Stimulated activated naive CD4-positive, alpha-beta T cell (primary cell): ENCODE data around the gene ARNT2.

Experiments
- DNase-seq, 6 experiments: peaks; one replicate each; lab custom pipeline; 2025; lab: John Stamatoyannopoulos, UW

The ARNT2 gene

DNA sequence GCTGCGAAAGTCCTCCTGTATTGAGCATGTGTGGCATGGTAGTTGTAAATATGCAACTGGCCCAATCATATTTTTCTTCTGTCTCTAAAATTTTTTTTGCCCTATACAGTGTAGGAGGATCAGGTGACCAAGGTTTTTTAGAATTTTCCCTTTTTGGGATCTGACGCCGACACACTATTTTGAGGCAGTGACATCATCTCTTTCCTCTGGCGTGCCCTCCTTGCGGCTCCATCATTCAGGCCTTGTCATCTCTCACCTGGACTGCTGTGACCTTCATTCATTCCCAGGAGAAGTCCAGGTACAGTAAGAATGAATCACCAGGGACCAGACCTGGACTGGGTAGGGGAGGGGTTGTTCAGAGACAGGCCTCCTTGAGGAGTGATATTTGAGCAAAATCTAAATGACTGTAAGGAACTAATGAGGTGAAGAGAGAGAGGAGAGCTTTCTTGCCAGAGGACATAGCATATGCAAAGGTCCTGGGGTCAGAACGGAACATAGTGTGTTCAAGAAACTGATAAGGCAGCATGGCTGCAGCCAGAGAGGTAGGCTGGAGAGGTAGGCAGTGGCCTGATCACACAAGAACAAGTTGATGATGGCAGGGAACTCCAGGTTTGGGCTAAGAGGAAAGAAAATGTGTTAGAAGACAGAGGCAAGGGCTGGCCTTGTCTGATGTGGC is 38.7 kb downstream of the ARNT2 start:
- no peak for DNase-seq

DNA sequence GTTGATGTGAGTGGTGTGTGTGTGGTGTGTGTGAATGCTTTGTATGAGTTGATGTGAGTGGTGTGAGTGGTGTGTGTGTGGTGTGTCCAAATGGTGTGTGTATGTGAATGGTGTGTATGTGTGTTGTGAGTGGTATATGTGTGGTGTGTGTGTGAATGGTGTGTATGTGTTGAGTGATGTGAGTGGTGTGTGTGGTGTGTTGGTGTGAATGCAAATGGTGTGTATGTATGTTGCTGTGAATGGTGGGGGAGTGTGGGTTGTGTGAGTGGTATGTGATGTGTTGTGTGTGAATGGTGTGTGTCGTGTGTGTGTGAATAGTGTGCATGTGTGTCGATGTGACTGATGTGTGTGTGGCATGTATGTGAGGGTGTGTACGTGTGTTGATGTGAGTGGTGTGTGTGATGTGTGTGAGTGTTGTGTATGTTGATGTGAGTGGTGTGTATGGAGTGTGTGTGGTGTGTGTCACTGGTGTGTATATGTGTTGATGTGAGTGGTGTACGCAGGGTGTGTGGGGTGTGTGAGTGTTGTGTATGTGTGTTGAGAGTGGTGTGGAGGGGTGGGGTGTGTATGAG is 40.6 kb downstream of the ARNT2 start:
- no peak for DNase-seq

DNA sequence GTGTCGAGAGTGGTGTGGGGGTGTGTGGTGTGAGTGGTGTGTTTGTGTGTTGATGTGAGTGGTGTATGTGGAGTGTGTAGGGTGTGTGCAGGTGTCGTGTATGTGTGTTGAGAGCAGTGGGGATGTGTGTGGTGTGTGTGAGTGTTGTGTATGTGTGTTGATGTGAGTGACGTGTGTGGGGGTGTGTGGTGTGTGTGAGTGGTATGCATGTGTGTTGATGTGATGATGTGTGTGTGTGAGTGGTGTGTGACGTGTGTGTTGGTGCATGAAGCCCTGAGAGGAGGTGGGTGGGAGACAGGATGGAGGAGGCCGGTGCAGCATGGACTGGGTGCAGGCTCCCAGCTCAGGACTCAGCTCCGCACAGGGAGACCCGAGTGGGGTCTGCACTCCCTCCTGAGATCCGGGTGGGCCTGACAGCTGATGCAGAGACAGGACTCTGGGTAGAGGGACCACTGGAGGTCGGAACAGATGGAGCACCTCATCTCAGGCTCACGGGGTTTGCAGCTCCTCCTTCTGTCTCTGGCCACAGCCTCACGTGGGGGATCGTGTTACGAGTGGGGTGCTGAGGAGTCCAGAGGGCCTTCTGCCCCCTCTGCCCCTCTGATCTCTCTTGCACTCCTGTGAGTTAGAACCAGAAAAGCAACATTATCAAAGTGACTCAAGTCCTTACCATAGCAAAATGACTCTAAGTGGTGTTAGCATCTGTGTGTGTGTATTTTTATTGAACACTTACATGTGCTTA is 41.3 kb downstream of the ARNT2 start:
- no peak for DNase-seq

DNA sequence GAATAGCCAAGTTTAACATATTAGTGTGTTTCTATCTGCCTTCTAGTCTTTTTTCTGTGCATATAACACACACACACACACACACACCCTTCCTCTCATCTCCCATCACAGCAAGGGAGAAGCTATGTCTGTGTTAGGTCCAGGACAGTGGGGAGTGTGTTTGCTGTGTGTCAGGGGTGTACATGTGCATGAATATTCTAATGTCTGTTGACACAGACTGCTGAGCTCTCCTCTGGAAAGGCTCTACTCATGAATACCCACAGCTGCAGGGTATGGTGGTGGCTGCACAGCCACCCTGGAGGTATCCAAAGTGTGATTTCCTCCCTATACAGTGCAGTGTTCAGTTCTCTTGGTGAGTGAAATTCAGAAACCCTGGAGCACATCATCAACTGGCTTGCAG is 42.9 kb downstream of the ARNT2 start:
- no peak for DNase-seq

DNA sequence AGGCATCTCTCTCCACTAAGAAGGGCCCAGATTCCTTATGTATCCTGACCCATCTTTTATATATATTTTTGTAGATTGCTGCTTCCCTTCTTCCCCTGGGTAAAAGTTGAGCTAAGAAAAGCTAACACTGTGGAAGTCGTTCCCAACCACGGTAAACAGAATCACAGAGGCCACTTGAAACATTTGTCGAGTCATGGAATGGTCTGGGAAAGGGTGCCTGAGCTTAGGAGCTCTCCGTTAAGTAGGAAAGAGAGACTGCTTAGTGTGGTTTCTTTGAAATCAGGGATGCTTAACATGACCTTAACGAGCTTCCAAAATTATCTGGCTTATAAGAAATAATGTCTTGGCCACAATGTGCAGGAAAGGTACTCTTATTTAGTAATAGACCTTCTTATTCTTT is 45.6 kb downstream of the ARNT2 start:
- no peak for DNase-seq

DNA sequence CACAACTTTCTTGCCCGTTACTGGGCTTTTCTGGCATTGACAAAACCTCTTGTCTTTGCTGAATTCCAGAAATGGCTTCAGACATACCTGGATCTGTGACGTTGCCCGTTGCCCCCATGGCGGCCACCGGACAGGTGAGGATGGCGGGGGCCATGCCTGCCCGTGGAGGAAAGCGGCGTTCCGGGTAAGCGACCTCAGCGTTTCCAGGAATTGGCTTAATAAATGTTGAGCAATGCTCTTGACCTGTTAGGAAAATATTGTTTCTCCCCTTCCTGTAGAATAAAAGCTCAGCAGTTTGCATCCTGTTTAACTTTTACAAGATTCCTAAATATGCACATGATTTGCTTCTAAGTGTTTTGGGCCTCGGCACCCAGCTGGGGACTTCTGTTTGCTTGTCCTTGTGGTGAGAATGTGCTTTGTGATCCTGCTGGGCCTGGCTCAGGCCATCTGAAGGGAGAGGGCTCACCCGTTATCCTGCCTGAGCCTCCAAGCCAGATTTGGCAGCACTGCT is 46.7 kb downstream of the ARNT2 start:
- DNase-seq: no peak

DNA sequence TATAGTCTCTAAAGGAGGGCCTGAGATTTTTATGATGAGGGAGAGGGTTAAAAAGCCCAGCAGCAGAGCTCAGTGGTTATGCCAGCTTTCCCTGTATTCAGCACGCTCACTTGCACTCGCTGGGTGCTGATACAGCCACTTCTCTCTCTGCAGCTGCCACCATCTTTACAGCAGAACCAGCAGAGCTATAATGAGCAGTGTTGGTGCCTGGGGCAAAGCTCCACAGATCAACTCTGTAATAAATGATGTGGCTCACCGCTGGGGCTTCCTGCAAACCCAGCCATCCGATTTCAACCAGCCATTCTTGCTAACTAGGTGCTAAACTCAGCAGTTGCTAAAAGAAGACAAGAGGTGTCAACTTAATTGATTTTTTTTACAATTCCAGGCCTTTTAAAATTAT is 48.0 kb downstream of the ARNT2 start:
- DNase-seq: no peak

DNA sequence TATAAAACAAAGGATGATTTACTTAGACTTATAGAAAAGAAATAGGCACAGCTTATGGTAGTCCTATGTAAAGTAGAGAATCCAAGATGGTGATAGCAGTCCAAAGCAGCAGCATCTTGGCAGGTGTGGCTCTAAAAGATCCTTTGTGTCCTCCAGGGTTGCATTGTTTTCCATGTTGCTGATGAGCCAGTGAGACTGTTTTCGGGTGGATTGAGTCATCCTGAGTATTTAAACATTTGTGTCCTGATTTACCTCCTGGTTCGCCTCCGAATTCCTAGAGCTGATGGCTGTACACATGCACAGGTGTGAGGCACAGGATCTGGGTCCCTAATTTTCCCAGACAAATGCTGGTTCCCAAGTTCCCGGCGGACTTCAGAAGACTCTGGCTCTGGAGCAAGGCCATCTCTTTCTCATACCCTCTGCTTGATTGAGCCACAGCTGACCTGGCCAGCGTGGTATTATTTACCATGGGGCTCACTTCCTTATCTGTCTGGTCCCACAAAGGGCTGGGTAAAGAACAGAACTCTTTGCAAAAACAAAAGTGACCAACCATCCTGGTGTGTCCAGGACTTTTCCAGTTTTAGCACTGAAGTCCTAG is 51.0 kb downstream of the ARNT2 start:
- no peak for DNase-seq

DNA sequence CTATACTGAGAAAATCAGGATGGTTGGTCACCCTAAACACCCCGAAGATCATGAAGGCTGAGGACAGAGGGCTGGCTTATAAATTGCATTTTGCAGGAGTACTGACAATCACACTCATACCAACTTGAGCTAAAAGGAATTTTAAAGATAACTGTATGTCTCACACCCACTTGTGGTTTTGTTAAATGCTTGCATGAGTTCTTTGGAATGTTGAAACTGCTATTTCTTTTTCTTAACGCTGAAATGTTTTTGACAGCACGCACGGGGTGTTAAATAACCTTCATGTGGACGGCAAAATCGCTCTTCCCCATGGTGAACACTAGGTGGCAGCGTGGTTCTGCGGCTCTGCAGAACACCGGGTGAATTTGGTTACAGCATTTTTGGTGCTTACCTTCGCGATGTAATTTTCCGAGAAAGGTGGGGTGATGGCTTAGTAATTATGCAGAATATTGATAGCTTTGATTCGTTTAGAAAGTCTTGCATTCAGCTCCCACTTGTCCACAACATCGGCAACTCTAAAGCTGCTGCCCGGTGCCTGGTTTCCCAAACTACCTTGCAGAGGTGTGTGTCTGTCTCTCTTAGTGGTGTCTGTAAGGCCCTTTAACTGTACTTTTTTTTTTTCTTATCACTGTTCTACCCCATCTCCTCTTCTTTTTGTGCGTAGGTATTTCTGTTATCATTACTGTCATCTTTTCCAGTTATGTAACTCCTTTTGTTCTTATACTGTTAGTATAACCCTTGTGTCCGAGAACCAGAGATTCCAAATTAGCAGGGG is 51.7 kb downstream of the ARNT2 start:
- peak in 5 of 6 experiments; percentile 5 to 55 (median 33) for DNase-seq

DNA sequence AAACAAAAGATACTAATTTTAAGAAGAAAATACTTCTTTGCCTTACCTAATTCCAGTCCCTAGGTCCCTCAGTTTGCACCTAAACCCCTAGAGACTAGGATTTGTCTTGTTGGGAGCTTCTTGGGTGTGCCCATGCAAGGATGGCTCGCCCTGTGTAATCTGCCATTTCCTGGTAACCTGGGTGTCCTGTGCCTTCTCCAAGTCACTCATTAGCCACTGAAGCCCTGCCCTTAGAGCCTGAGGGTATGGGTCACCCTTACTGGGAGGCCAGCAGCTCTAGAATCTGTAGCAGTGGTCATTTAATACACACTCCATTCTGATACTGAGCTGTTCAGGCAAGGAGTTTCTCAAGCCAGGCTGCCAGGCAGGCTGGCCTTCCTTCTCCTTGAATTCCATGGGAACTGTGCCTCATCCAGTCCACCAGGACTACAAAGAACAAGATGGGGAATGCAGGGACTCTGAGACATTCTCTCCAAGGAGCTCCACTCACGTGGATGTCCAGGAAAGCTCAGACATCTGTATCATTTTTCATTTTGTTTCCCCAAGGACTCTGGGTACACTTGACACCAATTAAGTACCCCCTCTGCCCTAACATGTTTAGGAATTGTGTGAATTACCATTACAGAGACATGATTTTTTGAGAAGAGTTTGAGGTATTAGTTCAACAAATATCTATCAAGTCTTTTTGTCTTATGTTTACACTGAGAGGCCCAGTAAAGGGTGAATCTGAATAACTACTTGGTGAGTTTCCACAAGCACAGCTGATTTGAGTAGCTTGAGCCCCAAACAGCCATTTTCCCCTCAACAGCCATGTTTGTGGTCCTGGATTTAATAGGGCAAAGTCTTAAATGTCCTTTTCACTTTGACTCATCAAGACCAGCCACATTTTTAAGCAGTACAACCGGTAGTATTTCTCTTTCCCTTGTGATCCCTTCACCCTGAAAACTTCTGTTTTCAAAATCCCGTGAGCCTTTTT is 52.6 kb downstream of the ARNT2 start:
- DNase-seq: no peak

DNA sequence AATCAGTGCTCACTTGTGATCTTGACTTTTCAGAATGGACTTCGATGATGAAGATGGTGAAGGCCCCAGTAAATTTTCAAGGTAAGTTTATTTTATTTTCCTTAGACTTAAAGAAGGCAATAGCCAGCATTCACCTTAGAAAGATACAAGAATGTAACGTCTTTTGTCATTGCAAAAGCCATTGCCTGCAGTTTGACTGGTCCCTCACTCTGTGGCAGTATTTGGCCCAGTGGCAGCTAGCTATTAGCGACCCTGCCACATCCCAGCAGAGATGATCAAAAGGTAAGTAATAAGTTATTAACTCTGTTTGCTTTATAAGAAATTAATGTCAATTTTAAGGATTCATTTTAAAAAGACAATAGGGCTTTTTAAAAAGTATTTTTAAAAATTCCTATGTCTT is 53.7 kb downstream of the ARNT2 start:
- DNase-seq: no peak

DNA sequence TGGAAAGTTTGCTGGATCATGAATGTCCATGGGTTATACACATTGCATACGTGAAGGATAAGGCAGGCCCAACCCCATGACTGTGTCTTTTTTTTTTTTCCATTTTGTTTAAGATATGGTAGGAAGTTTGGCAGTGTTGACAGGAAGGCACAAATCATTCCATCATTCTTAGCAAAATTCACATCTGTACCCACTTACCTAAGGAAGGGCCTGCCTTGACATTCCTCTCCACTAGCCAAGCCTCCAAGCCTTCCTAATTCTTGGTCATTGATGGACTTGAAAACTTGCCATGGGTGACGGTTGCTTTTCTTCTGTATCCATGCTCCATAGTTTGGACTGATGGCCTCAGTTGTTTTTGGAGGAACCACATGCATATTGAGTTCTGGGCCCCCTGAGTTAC is 54.4 kb downstream of the ARNT2 start:
- no peak for DNase-seq

DNA sequence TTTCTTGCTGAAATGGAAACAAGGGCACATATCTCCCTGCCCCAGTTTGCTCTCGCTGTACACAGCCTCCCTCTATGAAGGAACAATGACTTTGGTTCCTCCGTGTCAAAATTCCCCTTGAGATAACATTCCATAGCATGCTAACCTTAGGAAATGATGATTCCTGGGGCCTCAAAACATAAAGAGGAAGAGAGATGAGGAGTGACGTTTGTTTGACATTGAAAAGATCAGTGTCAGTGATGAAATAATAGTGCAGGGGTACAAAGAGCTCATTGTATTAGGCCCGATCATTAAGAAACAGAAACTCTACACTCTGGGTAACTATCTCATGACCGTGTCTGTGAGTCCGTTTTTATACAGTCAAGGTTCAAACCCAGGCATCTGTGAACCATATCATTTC is 55.2 kb downstream of the ARNT2 start:
- DNase-seq: no peak

DNA sequence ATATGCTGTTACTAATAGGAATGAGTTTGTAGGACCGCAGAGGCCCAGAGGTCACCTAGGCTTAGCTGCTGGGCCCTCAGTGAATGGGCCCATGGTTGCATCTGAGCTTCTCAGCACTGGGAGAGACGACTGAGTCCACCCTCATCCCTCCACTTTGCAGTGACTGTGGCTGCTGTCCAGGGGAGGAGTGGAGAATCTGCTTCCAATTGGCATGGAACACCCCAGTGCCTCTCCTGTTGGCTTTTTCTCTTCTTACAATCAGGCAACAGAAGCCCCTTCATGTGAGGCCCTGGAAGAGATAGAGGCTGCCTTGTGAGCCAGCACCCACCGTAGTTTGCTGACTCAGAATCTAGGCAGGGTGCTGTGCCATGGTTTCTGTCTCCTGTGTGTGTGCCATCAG is 55.6 kb downstream of the ARNT2 start:
- DNase-seq: no peak

DNA sequence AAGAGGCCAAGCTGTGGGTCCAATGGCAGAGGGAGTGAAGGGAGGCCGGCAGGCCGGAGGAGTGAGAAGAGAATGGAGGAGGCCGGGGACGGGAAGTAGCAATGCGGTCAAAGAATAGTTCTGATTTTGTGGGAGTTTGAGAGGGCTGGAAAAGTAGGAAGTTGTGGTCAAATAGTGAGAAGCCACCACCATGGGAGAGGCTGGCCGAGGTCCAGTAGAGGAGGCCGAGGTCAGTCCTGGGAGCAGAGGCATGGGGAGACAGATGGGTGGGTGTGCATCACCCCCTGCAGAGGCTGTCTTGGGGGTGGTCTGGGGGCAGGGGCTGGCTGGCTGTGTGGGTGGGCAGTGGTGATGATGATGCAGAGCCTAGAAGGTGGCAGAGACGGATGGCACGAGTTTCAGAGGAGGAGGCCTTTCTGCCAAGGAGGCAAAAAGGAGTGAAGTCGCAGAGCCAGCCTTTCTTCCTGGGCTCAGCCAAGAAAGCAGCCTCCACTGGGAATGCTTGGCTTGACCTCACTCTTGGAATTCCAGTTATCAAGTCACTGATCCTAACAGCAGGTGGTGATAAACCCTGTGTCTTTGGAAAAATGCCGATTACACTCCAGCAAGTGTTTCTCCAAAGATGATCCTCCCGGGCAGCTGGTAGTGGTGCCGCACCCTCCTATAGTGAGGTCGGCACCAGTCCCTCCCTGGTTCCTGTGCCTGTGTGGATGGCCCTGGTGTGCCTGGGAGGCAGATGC is 57.3 kb downstream of the ARNT2 start:
- no peak for DNase-seq

DNA sequence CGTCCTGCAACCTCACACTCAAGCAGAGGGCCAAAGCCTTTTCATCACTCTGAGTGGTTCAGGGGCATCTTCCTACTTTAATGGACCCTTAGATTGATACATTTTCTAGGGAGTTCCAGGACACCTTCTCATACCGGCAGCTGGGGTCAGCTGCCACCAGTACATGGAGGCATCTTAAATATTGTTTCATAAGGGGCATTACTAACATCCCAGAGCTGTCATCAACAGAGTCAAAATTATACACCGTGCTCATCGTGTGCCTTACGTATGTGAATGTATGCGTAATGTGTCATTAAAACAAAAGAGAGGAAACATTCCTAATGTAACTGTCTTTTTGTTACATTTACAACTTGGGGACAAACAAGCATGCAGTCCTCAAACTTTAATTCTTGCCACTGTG is 57.9 kb downstream of the ARNT2 start:
- DNase-seq: no peak

DNA sequence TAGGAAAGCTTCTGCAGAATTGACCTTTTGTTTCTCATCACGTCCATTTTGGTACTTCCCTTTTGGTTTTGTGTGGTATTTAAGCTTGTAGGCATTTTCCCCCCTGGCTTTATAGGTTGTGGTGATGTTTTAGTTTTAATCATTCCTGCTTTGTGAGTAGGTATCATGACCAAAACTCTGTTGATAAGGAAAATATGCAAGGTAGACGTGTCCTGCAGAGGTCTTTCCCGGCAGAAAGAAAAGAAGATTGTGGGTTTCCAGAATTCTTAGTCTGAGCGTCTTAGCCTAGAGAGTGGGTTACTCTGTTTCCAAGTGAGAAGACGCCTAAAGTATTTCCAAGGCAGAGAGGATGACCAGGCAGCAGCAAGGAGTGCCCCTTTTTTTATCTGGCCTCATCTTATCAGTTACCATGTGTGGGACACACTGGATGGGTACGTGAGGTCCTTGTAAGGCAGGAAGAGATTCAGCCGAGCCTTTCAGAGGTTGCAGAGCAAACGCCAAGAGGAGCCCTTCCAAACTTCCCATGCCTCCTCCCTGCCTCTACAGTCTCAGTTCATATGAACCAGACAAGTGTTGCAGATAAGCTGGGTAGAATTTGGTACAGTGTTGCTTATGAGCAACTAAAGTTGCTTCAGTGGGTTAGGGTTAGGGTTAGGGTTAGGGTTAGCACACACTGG is 58.8 kb downstream of the ARNT2 start:
- no peak for DNase-seq

DNA sequence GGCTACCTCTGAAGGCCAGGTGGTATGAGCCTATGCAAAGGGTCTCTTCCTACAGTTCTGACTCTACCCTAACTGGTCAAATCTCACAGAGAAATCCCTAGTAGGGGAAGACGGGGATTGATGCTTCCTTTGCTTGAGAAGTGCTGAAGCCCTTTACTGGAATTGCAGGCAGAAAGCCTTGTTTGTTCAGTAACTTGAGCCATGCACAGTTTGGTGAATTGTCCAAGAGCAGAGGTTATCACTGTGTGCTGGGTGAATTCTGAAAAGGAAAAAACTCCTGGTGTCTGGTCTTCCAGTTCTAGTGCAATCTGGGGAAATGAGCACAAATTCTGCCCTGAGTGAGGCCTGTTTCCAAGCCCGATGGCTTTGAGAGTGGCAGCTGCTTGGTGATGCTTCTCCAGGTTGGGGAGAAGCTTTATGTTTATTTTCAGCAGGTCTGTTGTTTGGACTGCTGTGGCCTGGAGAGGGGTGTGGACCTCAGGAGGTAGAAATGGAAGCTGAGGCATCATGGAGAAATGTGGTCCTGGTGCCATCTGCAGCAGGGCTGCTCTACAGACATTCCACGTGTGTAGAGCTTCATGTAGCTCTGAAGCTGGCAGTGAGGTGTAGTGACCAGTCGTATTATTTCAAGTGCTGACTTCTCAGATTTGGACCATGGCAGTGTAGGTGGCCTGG is 60.9 kb downstream of the ARNT2 start:
- no peak for DNase-seq

DNA sequence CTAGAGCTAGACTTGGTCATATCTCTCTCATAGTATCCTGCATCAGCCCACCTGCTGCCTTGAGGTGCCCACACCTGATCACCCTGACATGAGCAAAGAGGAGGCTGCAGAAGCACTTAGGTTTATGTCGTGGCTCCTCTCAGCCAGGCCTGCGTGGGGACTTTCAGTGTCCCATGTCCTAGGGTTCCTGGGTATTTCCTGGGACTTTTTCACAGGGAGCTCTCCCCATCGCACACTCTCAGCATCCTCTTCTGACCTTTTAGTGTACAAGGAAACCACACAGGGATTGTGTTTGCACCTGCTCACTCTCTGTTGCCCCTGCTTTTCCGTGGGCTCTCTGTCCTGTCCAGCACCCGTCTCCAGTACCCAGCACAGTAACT is 61.4 kb downstream of the ARNT2 start:
- no peak for DNase-seq
